ENCODE results near the gene WDR7.

The WDR7 gene

GRCh38 chr18:56815926-56816325, 164.8 kb downstream of the WDR7 start:
- no peak for DNase-seq

GRCh38 chr18:56823986-56824565, 172.9 kb downstream of the WDR7 start:
- no peak for DNase-seq

- no peak for DNase-seq
Observed at GRCh38 chr18:56825321-56825720, 174.2 kb downstream of the WDR7 start.

GRCh38 chr18:56825878-56826277, 174.7 kb downstream of the WDR7 start:
- DNase-seq, result no peak

GRCh38 chr18:56831988-56832387, 180.8 kb downstream of the WDR7 start:
- DNase-seq, result no peak

- DNase-seq, result no peak
Observed at GRCh38 chr18:56835331-56835730, 184.2 kb downstream of the WDR7 start.

GRCh38 chr18:56836173-56836572, 185.0 kb downstream of the WDR7 start:
- no peak for DNase-seq

GRCh38 chr18:56841836-56842235, 190.7 kb downstream of the WDR7 start:
- no peak for DNase-seq

GRCh38 chr18:56843241-56843640, 192.1 kb downstream of the WDR7 start:
- DNase-seq, result no peak

GRCh38 chr18:56844556-56844955, 193.4 kb downstream of the WDR7 start:
- DNase-seq, result no peak

GRCh38 chr18:56851774-56852173, 200.6 kb downstream of the WDR7 start:
- no peak for DNase-seq

- no peak for DNase-seq
Observed at GRCh38 chr18:56853961-56854360, 202.8 kb downstream of the WDR7 start.

GRCh38 chr18:56861244-56861643, 210.1 kb downstream of the WDR7 start:
- DNase-seq, result no peak

- no peak for DNase-seq
Observed at GRCh38 chr18:56869189-56869777, 218.1 kb downstream of the WDR7 start.

- no peak for DNase-seq
Observed at GRCh38 chr18:56870982-56871381, 219.8 kb downstream of the WDR7 start.

- no peak for DNase-seq
Observed at GRCh38 chr18:56872140-56872539, 221.0 kb downstream of the WDR7 start.

GRCh38 chr18:56873441-56874140, 222.4 kb downstream of the WDR7 start:
- DNase-seq, result no peak

GRCh38 chr18:56878711-56879110, 227.6 kb downstream of the WDR7 start:
- DNase-seq, result no peak

- no peak for DNase-seq
Observed at GRCh38 chr18:56884511-56884910, 233.4 kb downstream of the WDR7 start.

GRCh38 chr18:56888978-56889377, 237.8 kb downstream of the WDR7 start:
- no peak for DNase-seq

- DNase-seq, result no peak
Observed at GRCh38 chr18:56889621-56890020, 238.5 kb downstream of the WDR7 start.

- no peak for DNase-seq
Observed at GRCh38 chr18:56890632-56891031, 239.5 kb downstream of the WDR7 start.

GRCh38 chr18:56891116-56891515, 240.0 kb downstream of the WDR7 start:
- DNase-seq, result no peak

GRCh38 chr18:56891870-56892269, 240.7 kb downstream of the WDR7 start:
- DNase-seq, result no peak

- no peak for DNase-seq
Observed at GRCh38 chr18:56897122-56897521, 246.0 kb downstream of the WDR7 start.
